Neuronal stem cell (in vitro differentiated cells): Measurements from ENCODE around the gene TAMM41.

ENCODE experiments used
- DNase-seq: peaks from one replicate; pipeline ENCODE4 v3.0.0-alpha.2; 2013; ENCODE audit warnings: low spot score
- H2AFZ ChIP-seq: one replicate; pipeline ENCODE4 v1.6.1; 2013; ENCODE audit warnings: mild to moderate bottlenecking, low read length, inconsistent platforms
- H2AK5ac ChIP-seq: 2 replicates; pipeline ENCODE4 v1.6.1; 2013; ENCODE audit warnings: low read depth, mild to moderate bottlenecking, inconsistent platforms, low read length, moderate library complexity, mixed read lengths
- H2BK120ac ChIP-seq: 2 replicates; pipeline ENCODE4 v1.6.1; 2013; ENCODE audit warnings: low read depth, mild to moderate bottlenecking, inconsistent platforms, low read length, moderate library complexity, mixed read lengths
- H2BK12ac ChIP-seq: one replicate; pipeline ENCODE4 v1.6.1; 2013; ENCODE audit warnings: low read length, inconsistent platforms
- H2BK15ac ChIP-seq: 2 replicates; pipeline ENCODE4 v1.6.1; 2013; ENCODE audit warnings: mild to moderate bottlenecking, low read length, inconsistent platforms, mixed read lengths
- H2BK5ac ChIP-seq: one replicate; pipeline ENCODE4 v1.6.1; 2013; ENCODE audit warnings: inconsistent platforms, mild to moderate bottlenecking, low read length, moderate library complexity
- H3K14ac ChIP-seq: one replicate; pipeline ENCODE4 v1.6.1; 2013; ENCODE audit warnings: low read length, inconsistent platforms
- H3K18ac ChIP-seq: 2 replicates; pipeline ENCODE4 v1.6.1; 2013; ENCODE audit warnings: low read length, inconsistent platforms
- H3K23ac ChIP-seq: 2 replicates; pipeline ENCODE4 v1.6.1; 2013; ENCODE audit warnings: low read depth, mild to moderate bottlenecking, mixed read lengths, low read length, inconsistent platforms; ENCODE audit not compliant: poor library complexity
- H3K27ac ChIP-seq: replicated peaks from 3 replicates; pipeline ENCODE4 v1.5.1; 2013; ENCODE audit warnings: low read length, inconsistent platforms
- H3K27me3 ChIP-seq, 3 experiments: 2 replicates each; pipeline ENCODE4 v1.6.1; 2013; ENCODE audit warnings: low read length in 3 of 3, mild to moderate bottlenecking in 2 of 3, inconsistent platforms in 1 of 3, low read depth in 1 of 3, mixed read lengths in 1 of 3, moderate library complexity in 1 of 3; ENCODE audit not compliant: control insufficient read depth in 3 of 3, insufficient read depth in 3 of 3
- H3K36me3 ChIP-seq, 2 donors: replicated peaks in 1 of 2; 2 replicates each; pipeline ENCODE4 v1.6.1; 2013; ENCODE audit warnings: low read length in 2 of 2; ENCODE audit not compliant: control insufficient read depth in 2 of 2, insufficient read depth in 2 of 2
- H3K4ac ChIP-seq: 2 replicates; pipeline ENCODE4 v1.6.1; 2013; ENCODE audit warnings: inconsistent platforms, mild to moderate bottlenecking, low read length, moderate library complexity
- H3K4me1 ChIP-seq, 2 donors: 1 replicate in 1 of 2; 2 replicates in 1 of 2; pipeline ENCODE4 v1.6.1; 2013; ENCODE audit warnings: low read length in 2 of 2, low read depth in 1 of 2; ENCODE audit not compliant: control insufficient read depth in 2 of 2, insufficient read depth in 1 of 2
- H3K4me2 ChIP-seq: one replicate; pipeline ENCODE4 v1.6.1; 2013; ENCODE audit warnings: mild to moderate bottlenecking, low read length, inconsistent platforms; ENCODE audit not compliant: insufficient read depth, poor library complexity, severe bottlenecking
- H3K4me3 ChIP-seq, 2 donors: 2 replicates each; pipeline ENCODE4 v1.5.1; 2013; ENCODE audit warnings: low read length in 2 of 2, mild to moderate bottlenecking in 2 of 2, inconsistent platforms in 1 of 2, moderate library complexity in 1 of 2
- H3K79me1 ChIP-seq: one replicate; pipeline ENCODE4 v1.6.1; 2013; ENCODE audit warnings: low read depth, mild to moderate bottlenecking, inconsistent platforms, low read length, moderate library complexity
- H3K9ac ChIP-seq: one replicate; pipeline ENCODE4 v1.6.1; 2013; ENCODE audit warnings: mild to moderate bottlenecking, low read depth, low read length, inconsistent platforms; ENCODE audit not compliant: poor library complexity
- H3K9me3 ChIP-seq, 2 donors: replicated peaks in 1 of 2; 2 replicates each; pipeline versions ENCODE3 to v1.6.1; 2013; ENCODE audit warnings: low read length in 2 of 2, mild to moderate bottlenecking in 2 of 2, inconsistent platforms in 1 of 2, low read depth in 1 of 2, mixed read lengths in 1 of 2, moderate library complexity in 1 of 2; ENCODE audit not compliant: control insufficient read depth in 2 of 2, insufficient read depth in 1 of 2
- H4K8ac ChIP-seq: one replicate; pipeline ENCODE4 v1.6.1; 2013; ENCODE audit warnings: low read depth, mild to moderate bottlenecking, inconsistent platforms, low read length, moderate library complexity
- H4K91ac ChIP-seq: one replicate; pipeline ENCODE4 v1.6.1; 2013; ENCODE audit warnings: low read length, low read depth, mild to moderate bottlenecking, inconsistent platforms; ENCODE audit not compliant: poor library complexity
- WGBS, 2 donors: extraction: QIAGEN DNeasy Blood & Tissue Kit; methylation state at CpG; one replicate each; pipeline ENCODE4 v1.1.7; 2013; ENCODE audit warnings: missing lambda C conversion rate in 2 of 2, mixed read lengths in 1 of 2; ENCODE audit not compliant: insufficient read length in 2 of 2, insufficient replicate concordance in 1 of 2; ENCODE audit errors: extremely low coverage in 2 of 2; 5-methylcytosine and 5-hydroxymethylcytosine counted together

The TAMM41 gene

GRCh38 chr3:11825301-11825700 is 21.4 kb downstream of the TAMM41 start:
- H3K9ac ChIP-seq, result no peak overlapping the region
- DNase-seq, result no peak
- no peaks in the 10 kb centered on the region for H3K9me3 ChIP-seq
- H3K79me1 ChIP-seq, result no peaks in the 10 kb centered on the region
- H3K23ac ChIP-seq, result no peak overlapping the region
- H3K14ac ChIP-seq, result no peak overlapping the region
- no peak overlapping the region for H2BK12ac ChIP-seq
- no peaks in the 10 kb centered on the region for H3K27me3 ChIP-seq
- H3K4ac ChIP-seq, result no peak overlapping the region
- no peak overlapping the region for H2BK5ac ChIP-seq
- no peak overlapping the region for H3K4me2 ChIP-seq
- H4K8ac ChIP-seq, result no peak overlapping the region
- no peak overlapping the region for H2AK5ac ChIP-seq
- WGBS, 2 donors, result no CpG with 5 or more reads among the region's 5 CpGs
- peaks cover 13 to 83% of the 10 kb centered on the region in 2 donors for H3K36me3 ChIP-seq
- no peak overlapping the region for H3K27ac ChIP-seq
- H2BK15ac ChIP-seq, result no peak overlapping the region
- H3K18ac ChIP-seq, result no peak overlapping the region
- H4K91ac ChIP-seq, result no peak overlapping the region
- no peak overlapping the region for H3K4me3 ChIP-seq
- H2BK120ac ChIP-seq, result no peak overlapping the region
- no peak overlapping the region for H2AFZ ChIP-seq
- H3K4me1 ChIP-seq, result no peaks in the 10 kb centered on the region

DNA sequence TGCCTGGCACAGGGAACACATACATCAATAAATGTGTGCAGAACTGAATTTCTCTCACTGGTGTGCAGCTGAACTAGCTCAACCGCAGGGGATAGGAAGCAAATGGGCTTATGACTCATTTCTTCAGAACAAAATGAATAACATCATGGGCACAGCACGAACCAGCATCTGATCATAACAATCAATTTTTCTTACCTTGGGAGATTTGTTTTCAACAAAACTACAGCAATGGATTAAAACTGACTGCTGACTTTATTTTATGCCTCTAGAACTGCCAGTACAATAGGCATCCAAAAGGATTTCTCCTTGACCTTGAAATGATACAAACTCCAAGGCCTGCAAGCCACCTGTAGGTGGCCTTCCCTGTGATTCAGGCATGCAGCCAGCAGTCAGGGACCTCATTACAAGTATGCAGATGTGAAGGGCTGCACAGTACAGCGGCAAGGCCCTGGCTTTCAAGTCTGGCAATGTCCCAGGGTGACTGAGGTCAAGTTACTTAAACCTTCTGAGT is 26.1 kb downstream of the TAMM41 start:
- Histone ChIP-seq H3K4ac (no peak overlapping the region), H3K9ac (no peak overlapping the region), H3K9me3 (no peaks in the 10 kb centered on the region), H4K8ac (no peak overlapping the region), H3K79me1 (no peaks in the 10 kb centered on the region), H2AK5ac (no peak overlapping the region), H3K4me2 (no peak overlapping the region), H3K23ac (no peak overlapping the region), H3K18ac (no peak overlapping the region), H3K4me3 (no peak overlapping the region), H3K14ac (no peak overlapping the region), H2AFZ (no peak overlapping the region), H3K27me3 (no peaks in the 10 kb centered on the region), H3K36me3 (peaks cover 9 to 78% of the 10 kb centered on the region in 2 donors), H2BK120ac (no peak overlapping the region), H2BK15ac (no peak overlapping the region), H2BK5ac (no peak overlapping the region), H3K4me1 (no peaks in the 10 kb centered on the region), H4K91ac (no peak overlapping the region), H2BK12ac (no peak overlapping the region), H3K27ac (no peak overlapping the region)
- DNase-seq, result no peak
- WGBS, 2 donors, result no CpG with 5 or more reads among the region's 3 CpGs

DNA sequence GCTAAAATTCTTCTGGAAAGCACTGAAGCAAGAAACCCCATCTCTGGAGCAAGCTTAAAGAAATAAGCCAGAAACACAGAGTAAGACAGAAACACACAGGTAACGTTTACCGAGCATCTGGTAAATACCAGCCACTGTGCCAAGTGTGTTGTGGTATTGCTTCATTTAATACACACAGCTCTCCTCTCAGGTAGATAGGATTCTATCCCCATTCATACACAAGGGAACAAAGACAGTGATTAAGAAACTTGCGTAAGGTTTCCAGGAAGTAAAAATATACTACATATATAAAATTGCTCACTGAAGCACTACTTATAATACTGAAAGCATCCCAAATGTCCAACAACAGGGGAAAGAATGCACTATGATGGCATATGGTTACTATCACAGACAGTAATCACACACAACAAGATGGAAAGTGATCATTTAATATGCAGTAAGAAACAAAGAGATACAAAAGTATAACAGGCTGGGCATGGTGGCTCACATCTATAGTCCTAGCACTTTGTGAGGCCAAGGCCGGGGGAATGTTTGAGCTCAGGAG is 27.5 kb downstream of the TAMM41 start:
- Histone ChIP-seq H4K8ac (no peak overlapping the region), H2AFZ (no peak overlapping the region), H3K79me1 (no peaks in the 10 kb centered on the region), H3K36me3 (peaks cover 5 to 79% of the 10 kb centered on the region in 2 donors), H3K27me3 (no peaks in the 10 kb centered on the region), H3K9me3 (no peaks in the 10 kb centered on the region), H3K4me1 (no peaks in the 10 kb centered on the region), H2BK15ac (no peak overlapping the region), H3K9ac (no peak overlapping the region), H3K23ac (no peak overlapping the region), H3K4me2 (no peak overlapping the region), H3K27ac (no peak overlapping the region), H2BK12ac (no peak overlapping the region), H2BK5ac (no peak overlapping the region), H2AK5ac (no peak overlapping the region), H3K18ac (no peak overlapping the region), H3K4ac (no peak overlapping the region), H3K4me3 (no peak overlapping the region), H3K14ac (no peak overlapping the region), H4K91ac (no peak overlapping the region), H2BK120ac (no peak overlapping the region)
- DNase-seq, result no peak
- WGBS, 2 donors, result no CpG with 5 or more reads among the region's 4 CpGs

GRCh38 chr3:11818033-11818432 is 28.7 kb downstream of the TAMM41 start:
- no peak overlapping the region for H2BK5ac ChIP-seq
- peaks cover 6 to 84% of the 10 kb centered on the region in 2 donors for H3K36me3 ChIP-seq
- no peak overlapping the region for H3K27ac ChIP-seq
- no peak overlapping the region for H2BK15ac ChIP-seq
- H3K9me3 ChIP-seq, result no peaks in the 10 kb centered on the region
- no peak overlapping the region for H3K18ac ChIP-seq
- no peak overlapping the region for H4K91ac ChIP-seq
- no peaks in the 10 kb centered on the region for H3K27me3 ChIP-seq
- H2BK120ac ChIP-seq, result no peak overlapping the region
- H3K4me2 ChIP-seq, result no peak overlapping the region
- no peak overlapping the region for H2BK12ac ChIP-seq
- H3K14ac ChIP-seq, result no peak overlapping the region
- no peaks in the 10 kb centered on the region for H3K4me1 ChIP-seq
- H3K9ac ChIP-seq, result no peak overlapping the region
- WGBS, 2 donors, result no CpG with 5 or more reads among the region's 5 CpGs
- H3K4me3 ChIP-seq, result no peak overlapping the region
- no peak overlapping the region for H3K4ac ChIP-seq
- DNase-seq, result no peak
- no peak overlapping the region for H2AFZ ChIP-seq
- no peaks in the 10 kb centered on the region for H3K79me1 ChIP-seq
- no peak overlapping the region for H4K8ac ChIP-seq
- no peak overlapping the region for H3K23ac ChIP-seq
- no peak overlapping the region for H2AK5ac ChIP-seq
